ENCODE results near the gene PTCD1. TPM values are rescaled to one million over a fixed set of nuclear protein-coding genes. Genes with fewer than 3 reads are reported as not detected.
A peak's percentile ranks its signal among the peaks of the same experiment; 100 is the strongest.

PTCD1 gene
- total RNA-seq, 1 donor from 2014 or later, result 5.8 TPM

- H3K27ac Mint-ChIP-seq (ENCODE audit: unreplicated experiment), result no peak overlapping the region
- FAIRE-seq, result no peak
- H3K4me3 Mint-ChIP-seq (ENCODE audit: unreplicated experiment), result no peak overlapping the region
Observed at GRCh38 chr7:99394188-99394502, 44.5 kb downstream of the PTCD1 start.

GRCh38 chr7:99393355-99394187, 45.0 kb downstream of the PTCD1 start:
- H3K36me3 ChIP-seq (ENCODE audit: insufficient read depth, low read length), result peaks cover 41% of the 10 kb centered on the region
- H3K9me3 ChIP-seq (ENCODE audit: insufficient read depth, low read depth, low read length), result no peaks in the 10 kb centered on the region
- peak overlapping the region; percentile 83 for H3K27ac Mint-ChIP-seq (ENCODE audit: unreplicated experiment)
- no peaks in the 10 kb centered on the region for H3K27me3 ChIP-seq (ENCODE audit: insufficient read depth, low read length)
- H4K20me1 ChIP-seq (ENCODE audit: insufficient read depth, low read length), result peaks cover 73% of the 10 kb centered on the region
- H3K4me2 ChIP-seq (ENCODE audit: low read length), result peak overlapping the region; percentile 79
- DNase-seq (ENCODE audit: low read depth) (no peak), FAIRE-seq (no peak)
- H3K27me3 Mint-ChIP-seq (ENCODE audit: low read depth, unreplicated experiment), result no peaks in the 10 kb centered on the region
- peaks cover 17% of the 10 kb centered on the region for H3K4me1 ChIP-seq (ENCODE audit: insufficient read depth, low read length)
- peaks cover 10% of the 10 kb centered on the region for H3K4me1 Mint-ChIP-seq (ENCODE audit: low read depth, unreplicated experiment)
- no peak overlapping the region for H3K27ac ChIP-seq (ENCODE audit: low read depth, low read length)
- H3K9me3 Mint-ChIP-seq (ENCODE audit: unreplicated experiment), result no peaks in the 10 kb centered on the region
- peaks cover 7% of the 10 kb centered on the region for H3K36me3 Mint-ChIP-seq (ENCODE audit: low read depth, unreplicated experiment)
- peak overlapping the region; percentile 75 for H3K4me3 Mint-ChIP-seq (ENCODE audit: unreplicated experiment)
- TF ChIP-seq EZH2 (IDR thresholded peaks at IDR 0.05; ENCODE audit: insufficient read depth, low read length), result no peak
- no peak for TF ChIP-seq CTCF (IDR thresholded peaks at IDR 0.05; ENCODE audit: insufficient read depth, low read depth, low read length)
- H3K79me2 ChIP-seq (ENCODE audit: insufficient read depth, low read length), result peaks cover 19% of the 10 kb centered on the region
- H2AFZ ChIP-seq (ENCODE audit: low read depth, low read length), result no peak overlapping the region
- peak overlapping the region; percentile 26 for H3K9ac ChIP-seq (ENCODE audit: low read length)
- peak overlapping the region; percentile 44 for H3K4me3 ChIP-seq (ENCODE audit: insufficient read depth, low read depth, low read length)

More at GRCh38 chr7:99394188-99394502, 44.5 kb downstream of the PTCD1 start:
- Histone ChIP-seq H3K27ac (ENCODE audit: low read depth, low read length) (no peak overlapping the region), H3K79me2 (ENCODE audit: insufficient read depth, low read length) (peaks cover 19% of the 10 kb centered on the region), H2AFZ (ENCODE audit: low read depth, low read length) (no peak overlapping the region), H3K4me3 (ENCODE audit: insufficient read depth, low read depth, low read length) (no peak overlapping the region), H3K9me3 (ENCODE audit: insufficient read depth, low read depth, low read length) (no peaks in the 10 kb centered on the region), H3K36me3 (ENCODE audit: insufficient read depth, low read length) (peaks cover 41% of the 10 kb centered on the region), H3K9ac (ENCODE audit: low read length) (no peak overlapping the region), H4K20me1 (ENCODE audit: insufficient read depth, low read length) (peaks cover 77% of the 10 kb centered on the region), H3K4me1 (ENCODE audit: insufficient read depth, low read length) (peaks cover 17% of the 10 kb centered on the region), H3K27me3 (ENCODE audit: insufficient read depth, low read length) (no peaks in the 10 kb centered on the region), H3K4me2 (ENCODE audit: low read length) (no peak overlapping the region)
- Mint-ChIP-seq H3K4me1 (ENCODE audit: low read depth, unreplicated experiment) (peaks cover 14% of the 10 kb centered on the region), H3K36me3 (ENCODE audit: low read depth, unreplicated experiment) (peaks cover 12% of the 10 kb centered on the region), H3K9me3 (ENCODE audit: unreplicated experiment) (no peaks in the 10 kb centered on the region), H3K27me3 (ENCODE audit: low read depth, unreplicated experiment) (no peaks in the 10 kb centered on the region)
- TF ChIP-seq CTCF (IDR thresholded peaks at IDR 0.05; ENCODE audit: insufficient read depth, low read depth, low read length) (no peak), EZH2 (IDR thresholded peaks at IDR 0.05; ENCODE audit: insufficient read depth, low read length) (no peak)
- DNase-seq (ENCODE audit: low read depth), result no peak
